GM12801 (cell line): ENCODE measurements around the gene SRCAP.

Experiments used
- TF ChIP-seq, protein P1 (sequence below): IDR thresholded peaks from one replicate; pipeline ENCODE4 v1.5.1; 2011; ENCODE audit warnings: control low read depth; ENCODE audit not compliant: insufficient read length; ENCODE audit errors: extremely low read depth

Gene SRCAP

DNA sequence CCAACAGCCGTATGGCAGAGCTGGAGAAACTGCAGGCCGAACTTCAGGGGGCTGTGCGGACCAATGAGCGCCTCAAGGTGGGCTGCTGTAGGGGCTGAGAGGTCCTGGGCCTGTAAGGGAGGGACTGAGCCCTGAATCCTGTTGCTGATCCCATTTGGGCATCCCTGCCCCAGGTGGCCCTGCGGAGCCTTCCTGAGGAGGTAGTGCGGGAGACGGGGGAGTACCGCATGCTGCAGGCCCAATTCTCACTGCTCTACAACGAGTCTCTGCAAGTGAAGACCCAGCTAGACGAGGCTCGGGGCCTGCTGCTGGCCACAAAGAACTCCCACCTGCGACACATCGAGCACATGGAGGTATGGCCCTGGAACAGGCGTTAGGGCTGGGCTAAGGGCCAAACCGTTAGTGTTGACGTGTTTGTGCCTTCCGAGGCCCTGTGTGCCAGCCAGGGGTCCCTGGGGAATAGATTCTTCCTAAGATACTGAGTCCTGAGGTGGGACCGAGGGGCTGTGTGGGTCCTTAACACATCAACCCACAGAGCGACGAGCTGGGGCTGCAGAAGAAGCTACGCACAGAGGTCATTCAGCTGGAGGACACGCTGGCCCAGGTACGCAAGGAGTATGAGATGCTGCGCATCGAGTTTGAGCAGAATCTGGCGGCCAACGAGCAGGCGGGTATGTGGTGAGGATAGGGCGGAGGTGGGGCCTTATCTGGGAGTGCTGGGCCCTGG is 67.4 kb downstream of the SRCAP start:
- TF ChIP-seq, protein P1, sequence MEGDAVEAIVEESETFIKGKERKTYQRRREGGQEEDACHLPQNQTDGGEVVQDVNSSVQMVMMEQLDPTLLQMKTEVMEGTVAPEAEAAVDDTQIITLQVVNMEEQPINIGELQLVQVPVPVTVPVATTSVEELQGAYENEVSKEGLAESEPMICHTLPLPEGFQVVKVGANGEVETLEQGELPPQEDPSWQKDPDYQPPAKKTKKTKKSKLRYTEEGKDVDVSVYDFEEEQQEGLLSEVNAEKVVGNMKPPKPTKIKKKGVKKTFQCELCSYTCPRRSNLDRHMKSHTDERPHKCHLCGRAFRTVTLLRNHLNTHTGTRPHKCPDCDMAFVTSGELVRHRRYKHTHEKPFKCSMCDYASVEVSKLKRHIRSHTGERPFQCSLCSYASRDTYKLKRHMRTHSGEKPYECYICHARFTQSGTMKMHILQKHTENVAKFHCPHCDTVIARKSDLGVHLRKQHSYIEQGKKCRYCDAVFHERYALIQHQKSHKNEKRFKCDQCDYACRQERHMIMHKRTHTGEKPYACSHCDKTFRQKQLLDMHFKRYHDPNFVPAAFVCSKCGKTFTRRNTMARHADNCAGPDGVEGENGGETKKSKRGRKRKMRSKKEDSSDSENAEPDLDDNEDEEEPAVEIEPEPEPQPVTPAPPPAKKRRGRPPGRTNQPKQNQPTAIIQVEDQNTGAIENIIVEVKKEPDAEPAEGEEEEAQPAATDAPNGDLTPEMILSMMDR = no peak

DNA sequence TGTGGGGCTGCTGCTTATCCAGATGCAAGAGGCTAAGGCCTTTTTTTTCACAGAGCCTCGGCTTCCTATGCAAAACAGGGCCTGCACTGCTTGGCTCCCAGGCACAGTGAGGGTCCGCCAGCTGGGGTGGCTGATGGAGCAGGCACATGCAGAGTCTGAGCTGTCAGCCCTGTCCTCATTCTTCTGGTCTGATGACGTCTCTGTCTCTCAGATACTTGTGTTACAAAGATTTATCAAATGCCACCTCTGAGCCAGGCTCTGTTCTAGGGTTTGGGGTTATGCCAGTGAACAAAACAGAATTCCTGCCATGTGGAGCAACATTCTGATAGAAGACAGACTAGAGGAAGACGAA is 67.9 kb downstream of the SRCAP start:
- TF ChIP-seq, protein P1 = no peak

DNA sequence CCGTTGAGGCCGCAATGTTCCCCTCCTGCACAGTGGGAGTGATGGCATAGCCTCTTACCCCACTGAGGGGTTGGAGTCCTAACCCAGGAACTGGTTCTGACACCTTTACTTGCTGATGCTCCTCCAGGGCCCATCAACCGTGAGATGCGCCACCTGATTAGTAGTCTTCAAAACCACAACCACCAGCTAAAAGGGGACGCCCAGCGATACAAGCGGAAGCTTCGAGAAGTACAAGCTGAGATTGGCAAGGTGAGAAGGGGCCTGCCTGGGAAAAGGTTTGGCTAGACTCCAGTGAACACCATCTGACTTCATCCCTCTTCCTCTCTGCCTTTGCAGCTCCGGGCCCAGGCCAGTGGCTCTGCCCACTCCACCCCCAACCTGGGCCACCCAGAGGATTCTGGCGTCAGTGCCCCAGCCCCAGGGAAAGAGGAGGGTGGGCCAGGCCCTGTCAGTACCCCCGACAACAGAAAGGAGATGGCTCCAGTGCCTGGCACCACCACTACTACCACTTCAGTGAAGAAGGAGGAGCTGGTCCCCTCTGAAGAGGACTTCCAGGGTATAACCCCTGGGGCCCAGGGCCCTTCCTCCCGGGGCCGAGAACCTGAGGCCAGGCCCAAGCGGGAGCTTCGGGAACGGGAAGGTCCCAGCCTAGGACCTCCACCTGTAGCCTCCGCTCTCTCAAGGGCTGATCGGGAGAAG is 68.9 kb downstream of the SRCAP start:
- TF ChIP-seq, protein P1 = no peak

DNA sequence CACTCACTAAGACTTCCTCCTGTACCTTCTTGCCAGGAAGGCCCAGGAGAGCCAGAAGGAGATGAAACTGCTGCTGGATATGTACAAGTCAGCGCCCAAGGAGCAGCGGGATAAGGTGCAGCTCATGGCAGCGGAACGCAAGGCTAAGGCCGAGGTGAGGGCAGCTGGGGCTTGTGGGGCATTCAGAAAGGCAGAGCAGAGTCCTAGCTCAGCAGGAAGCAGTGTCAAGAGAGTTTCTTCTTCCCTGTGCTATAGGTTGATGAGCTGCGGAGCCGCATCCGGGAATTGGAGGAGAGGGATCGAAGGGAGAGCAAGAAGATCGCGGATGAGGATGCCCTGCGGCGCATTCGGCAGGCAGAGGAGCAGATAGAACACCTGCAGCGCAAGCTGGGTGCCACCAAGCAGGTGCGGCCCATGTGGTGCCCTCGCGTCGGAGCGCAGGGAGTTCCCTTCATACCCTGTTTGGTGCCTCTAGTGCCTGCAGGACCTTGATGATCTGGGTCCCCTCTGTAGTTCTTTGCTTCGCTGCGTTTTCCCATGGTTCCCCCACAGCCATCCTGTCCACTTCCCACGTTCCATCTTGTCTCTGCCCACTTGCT is 69.7 kb downstream of the SRCAP start:
- TF ChIP-seq, protein P1 = no peak

DNA sequence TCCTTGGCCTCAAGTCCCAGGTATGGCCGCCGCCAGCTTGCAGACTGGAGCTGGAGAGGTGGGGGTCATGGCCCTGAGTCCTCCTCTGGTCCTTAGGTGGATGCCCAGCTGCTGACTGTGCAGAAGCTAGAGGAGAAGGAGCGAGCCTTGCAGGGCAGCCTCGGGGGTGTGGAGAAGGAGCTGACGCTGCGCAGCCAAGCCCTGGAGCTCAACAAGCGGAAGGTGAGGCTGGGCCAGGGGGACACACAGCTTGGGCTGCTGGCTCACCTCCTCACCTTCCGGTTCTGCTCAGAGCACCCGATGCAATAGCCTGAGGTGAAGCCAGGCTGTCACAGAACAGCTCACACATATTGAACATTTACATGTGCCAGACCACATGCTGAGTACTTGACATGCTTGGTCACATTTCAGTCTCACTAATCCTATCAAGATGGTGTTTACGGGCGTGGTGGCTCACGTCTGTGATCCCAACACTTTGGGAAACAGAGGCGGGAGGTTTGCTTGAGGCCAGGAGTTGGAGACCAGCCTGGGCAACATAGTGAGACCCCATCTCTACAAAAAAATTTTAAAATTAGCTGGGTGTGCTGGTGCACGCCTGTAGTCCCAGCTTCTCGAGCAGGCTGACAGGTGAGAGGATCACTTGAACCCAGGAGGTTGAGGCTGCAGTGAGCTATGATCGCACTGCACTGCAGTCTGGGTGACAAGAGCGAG is 70.6 kb downstream of the SRCAP start:
- TF ChIP-seq, protein P1 = no peak

DNA sequence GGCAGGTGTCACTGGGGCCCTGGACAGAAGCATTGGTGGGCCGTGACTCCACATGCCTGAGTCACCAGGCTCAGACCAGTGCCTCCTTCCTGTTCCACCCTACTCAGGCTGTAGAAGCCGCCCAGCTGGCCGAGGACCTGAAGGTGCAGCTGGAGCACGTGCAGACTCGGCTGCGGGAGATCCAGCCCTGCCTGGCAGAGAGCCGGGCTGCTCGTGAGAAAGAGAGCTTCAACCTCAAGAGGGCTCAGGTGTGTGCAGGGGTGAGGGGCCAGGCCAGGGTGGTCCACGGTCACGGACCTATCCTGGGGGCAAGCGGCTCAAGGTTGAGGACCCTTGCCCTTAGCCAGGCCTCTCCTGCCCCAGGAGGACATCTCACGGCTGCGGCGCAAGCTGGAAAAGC is 72.8 kb downstream of the SRCAP start:
- TF ChIP-seq, protein P1 = no peak

DNA sequence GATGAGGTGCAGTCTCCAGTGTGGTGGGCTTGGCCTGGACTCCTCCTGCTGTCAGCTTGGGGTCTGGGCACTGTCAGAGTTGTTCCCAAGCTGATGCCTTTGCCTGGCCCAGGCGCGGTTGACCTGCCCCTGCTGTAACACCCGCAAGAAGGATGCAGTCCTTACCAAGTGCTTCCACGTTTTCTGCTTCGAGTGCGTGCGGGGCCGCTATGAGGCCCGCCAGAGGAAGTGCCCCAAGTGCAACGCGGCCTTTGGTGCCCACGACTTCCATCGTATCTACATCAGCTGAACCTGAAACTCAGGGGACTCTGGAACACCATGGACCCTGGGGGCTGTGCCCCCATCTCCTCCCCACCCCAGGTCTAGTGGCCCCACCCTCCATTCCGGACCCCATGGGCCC is 74.9 kb downstream of the SRCAP start:
- TF ChIP-seq, protein P1 = no peak
